B cell (primary cell): ENCODE measurements around the gene MECR.

Source experiments
- CTCF ChIP-seq: fragments of 200-600 bp; IDR thresholded peaks from one replicate; pipeline ENCODE4 v1.8.0; 2022; ENCODE audit warnings: antibody characterized with exemption, mild to moderate bottlenecking
- EZH2 ChIP-seq: IDR thresholded peaks from 2 replicates; pipeline ENCODE4 v1.6.1; 2012; ENCODE audit warnings: borderline replicate concordance, low read depth, mild to moderate bottlenecking, moderate library complexity, low read length; ENCODE audit not compliant: insufficient read depth, poor library complexity, severe bottlenecking

- TF ChIP-seq CTCF (no peak), EZH2 (no peak)
Observed at GRCh38 chr1:29247044-29247443, 16.3 kb upstream of the MECR start.
